ENCODE data around the gene SBK2.
"Not testable (repeated sequence)": the region's sequence is repeated elsewhere in the genome, so short reads cannot be mapped to it uniquely, and the experiment has no call there.

The SBK2 gene

GRCh38 chr19:55535965-55536350 is 975 bp downstream of the SBK2 start:
- no peak for DNase-seq (ENCODE audit: low spot score)

DNA sequence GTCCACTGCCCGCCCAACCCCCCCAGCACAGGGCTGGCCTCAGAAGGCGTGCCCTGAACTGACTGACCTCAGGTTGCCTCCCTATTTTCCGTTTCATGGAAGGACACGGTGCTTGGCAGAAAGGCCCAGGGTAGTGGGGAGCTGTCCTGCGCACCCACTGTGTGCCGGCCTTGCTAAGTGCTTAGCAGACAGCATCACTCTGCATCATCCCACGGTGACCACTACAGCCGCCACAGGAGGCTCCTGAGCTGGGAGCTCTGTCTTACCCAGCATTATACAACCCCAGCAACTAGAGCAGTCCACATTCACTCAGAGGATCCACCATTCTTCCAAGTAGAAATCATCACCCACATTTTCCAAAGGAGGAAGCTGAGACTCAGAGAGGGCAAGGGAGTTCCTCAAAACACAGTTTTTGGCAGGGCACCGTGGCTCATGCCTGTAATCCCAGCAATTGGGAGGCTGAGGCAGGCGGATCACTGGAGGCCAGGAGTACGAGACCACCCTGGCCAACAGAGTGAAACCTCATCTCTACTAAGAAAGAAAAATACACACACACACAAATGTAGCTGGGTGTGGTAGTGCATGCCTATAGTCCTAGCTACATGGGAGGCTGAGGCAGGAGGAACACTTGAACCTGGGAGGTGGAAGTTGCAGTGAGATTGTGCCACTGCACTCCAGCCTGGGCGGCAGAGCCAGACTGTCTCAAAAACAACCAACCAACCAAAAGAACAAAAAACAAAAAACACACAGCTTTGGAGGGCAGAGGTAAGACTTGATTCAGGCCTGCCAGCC is 1.6 kb downstream of the SBK2 start:
- no peak for DNase-seq (ENCODE audit: low spot score)

DNA sequence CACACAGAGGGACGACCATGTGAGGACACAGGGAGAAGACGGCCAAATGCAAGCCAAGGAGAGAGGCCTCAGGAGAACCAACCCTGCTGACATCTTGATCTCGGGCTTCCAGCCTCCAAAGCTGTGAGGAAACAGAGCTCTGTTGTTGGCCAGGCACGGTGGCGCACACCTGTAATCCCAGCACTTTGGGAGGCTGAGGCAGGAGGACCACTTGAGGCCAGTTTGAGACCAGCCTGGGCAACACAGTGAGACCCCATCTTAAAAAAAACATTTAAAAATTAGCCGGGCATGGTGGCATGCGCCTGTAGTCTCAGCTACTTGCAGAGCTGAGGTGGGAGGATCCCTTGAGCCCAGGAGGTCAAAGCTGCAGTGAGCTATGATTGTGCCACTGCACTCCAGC is 2.7 kb downstream of the SBK2 start:
- DNase-seq (ENCODE audit: low spot score) = not testable (repeated sequence)

DNA sequence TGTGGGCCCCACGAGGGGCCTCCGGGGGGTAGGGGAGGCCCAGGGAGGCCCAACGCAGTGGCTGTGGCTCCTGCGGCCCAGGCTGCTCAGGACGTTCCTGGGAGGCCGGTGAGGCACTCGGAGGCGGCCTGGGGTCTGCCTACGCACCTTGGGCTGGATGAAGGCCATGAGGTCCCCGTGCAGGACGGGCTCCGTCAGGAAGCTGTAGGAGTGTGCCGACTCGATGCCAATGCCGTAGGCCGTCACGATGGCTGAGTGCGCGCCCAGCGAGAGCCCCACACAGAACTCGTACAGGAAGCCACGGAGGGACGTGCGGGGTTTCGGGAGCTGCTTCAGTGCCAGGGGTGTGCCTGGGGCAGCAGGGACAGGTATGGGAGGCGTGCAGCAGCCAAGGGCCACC is 5.9 kb downstream of the SBK2 start:
- DNase-seq (ENCODE audit: low spot score) = no peak

GRCh38 chr19:55529636-55530234 is 7.2 kb downstream of the SBK2 start:
- no peak for DNase-seq (ENCODE audit: low spot score)

DNA sequence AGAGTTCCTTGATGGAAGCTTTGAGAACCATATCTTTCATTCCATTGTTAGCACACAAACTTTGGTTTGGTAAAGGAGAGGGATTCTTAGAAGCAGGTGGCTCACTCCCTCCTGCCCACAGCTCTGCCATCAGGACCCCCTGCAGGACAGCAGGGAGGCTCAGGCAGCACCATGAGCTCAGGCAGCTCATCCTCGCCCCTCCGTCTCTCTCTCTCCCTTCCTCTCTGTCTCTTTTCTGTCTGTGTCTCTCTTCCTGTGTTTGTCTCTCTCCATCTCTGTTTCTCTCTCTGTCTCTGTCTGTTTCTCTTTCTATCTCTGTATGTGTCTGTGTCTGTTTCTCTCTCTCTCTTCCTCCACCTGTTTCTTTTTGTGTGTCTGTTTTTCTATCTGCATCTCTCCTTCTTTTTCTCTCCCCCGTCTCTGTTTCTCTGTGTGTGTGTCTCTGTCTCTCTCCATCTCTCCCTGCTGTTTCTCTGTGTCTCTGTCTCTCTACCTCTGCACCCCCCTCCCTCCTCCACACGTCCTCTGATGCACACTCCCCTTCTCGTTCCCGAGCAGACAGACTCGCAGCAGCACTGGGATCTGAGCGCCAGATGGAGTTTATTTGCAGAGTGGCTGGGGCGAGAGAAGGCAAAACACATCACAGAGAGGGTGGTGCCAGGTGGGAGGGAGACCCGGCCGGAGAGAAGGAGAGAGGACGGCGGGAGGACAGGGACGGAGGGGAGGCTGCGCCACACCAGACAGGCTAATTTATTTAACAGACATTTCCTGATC is 8.7 kb downstream of the SBK2 start:
- no peak for DNase-seq (ENCODE audit: low spot score)

GRCh38 chr19:55527197-55528029 is 9.5 kb downstream of the SBK2 start:
- DNase-seq (ENCODE audit: low spot score) = no peak

DNA sequence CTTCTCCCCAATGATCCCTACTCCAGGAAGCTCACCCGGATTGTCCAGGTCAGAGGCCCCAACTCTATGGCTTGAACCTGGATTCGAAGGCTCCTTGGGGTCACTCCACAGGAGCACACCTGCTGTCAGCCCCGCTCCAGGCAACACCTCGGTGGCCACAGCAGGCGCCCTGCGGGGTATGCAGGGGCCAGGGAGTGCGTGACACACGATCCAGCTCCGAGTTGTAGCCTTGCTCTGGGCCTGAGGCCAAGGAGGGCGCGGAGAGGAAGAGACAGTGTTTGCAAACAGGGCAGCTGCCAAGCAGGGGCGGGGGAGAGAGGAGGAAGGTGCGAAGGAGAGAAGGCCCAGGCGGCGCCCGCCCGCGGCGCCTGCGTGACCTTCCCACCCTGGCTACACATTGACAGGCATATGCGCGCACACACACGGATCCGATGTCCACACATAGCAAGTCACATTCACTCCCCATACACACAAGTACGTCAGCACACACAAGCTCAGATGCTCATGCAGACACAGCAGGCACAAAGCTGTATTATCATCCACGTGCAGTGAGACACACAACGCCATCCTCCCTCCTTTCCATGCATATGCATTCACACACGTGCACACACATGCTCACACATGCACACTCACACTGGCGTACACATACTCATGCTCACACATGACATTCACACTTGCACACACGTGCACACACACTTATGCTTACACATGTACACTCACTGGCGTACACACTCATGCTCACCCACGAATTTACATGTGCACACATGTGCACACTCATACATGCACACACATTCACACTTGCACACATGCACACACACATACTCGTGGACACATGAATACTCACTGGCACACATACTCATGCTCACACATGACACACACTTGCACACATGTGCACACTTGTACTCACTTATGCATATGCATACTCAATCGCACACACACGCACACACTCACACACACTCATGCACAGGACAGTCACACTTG is 10.4 kb downstream of the SBK2 start:
- DNase-seq (ENCODE audit: low spot score) = peak; percentile 57

DNA sequence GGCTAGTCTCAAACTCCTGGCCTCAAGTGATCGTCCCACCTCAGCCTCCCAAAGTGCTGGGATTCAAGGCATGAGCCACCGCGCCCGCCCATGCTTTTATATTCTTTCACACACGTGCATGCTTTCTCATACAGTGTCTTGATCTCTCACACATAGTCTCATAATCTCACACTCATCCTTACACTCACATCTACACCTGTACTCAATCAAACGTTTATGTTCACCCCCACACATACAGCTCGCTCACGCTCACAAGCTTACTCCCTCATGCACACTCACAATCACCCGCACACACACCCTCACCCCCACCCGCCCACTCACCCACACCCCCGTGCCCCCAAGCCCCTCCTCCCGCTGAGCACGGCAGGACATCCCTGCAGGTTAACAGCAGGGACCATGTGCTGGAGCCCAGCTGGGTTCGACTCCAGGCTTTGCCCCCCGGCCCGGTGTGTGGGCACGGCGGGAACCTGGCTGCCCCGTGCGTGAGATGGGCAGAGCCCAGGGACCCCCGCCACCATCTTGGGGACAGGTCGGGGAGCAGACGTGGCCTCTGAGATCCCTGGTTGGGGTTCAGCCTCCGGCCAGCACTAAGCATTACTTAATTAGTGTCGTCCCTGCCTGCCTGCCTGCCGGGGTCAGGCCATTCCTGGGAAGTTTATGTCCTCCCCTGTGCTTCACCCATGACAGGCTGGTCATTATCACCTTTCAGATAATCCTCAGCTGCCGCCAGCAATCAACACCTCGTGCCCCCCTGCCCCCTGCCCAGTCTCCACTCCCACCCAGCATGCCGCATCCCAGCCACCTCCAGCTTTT is 11.4 kb downstream of the SBK2 start:
- no peak for DNase-seq (ENCODE audit: low spot score)

- DNase-seq (ENCODE audit: low spot score) = no peak
Measured at GRCh38 chr19:55520691-55521292, 16.1 kb downstream of the SBK2 start.

- DNase-seq (ENCODE audit: low spot score) = peak; percentile 54
Measured at GRCh38 chr19:55519451-55520311, 17.3 kb downstream of the SBK2 start.

DNA sequence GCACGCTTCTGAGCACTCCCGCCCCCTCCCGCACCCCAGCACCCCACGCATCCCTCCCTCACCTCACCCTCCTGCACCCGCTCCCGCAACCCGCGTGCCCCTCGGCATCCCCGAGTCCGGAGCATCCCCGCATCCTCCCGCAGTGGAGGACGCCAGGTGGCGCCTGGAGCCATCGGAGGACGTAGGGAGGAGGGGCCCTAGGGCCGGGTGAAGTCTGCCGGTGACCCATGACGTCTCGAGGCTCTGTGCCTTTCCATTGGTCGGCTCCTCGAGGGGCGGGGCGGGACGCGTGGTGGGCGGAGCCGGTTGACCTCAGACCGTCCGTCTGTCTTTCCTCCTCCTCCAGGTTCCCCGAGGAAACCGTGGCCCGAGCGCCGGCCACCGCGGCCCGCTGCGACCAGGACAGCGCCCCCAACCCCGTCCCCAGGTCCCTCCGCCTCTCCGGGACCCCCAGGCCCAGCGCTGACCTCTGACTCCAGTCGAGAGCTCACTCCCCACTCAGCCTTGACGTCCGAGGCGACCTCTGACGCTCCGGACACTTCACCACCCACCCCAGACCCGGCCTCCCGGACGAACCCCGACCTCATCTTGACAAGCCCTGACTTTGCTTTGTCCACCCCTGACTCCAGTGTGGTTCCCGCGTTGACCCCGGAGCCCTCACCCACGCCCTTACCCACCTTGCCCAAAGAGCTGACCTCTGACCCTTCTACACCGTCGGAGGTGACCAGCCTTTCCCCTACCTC is 19.9 kb downstream of the SBK2 start:
- DNase-seq (ENCODE audit: low spot score) = peak; percentile 100

- no peak for DNase-seq (ENCODE audit: low spot score)
Measured at GRCh38 chr19:55508120-55508519, 28.8 kb downstream of the SBK2 start.

DNA sequence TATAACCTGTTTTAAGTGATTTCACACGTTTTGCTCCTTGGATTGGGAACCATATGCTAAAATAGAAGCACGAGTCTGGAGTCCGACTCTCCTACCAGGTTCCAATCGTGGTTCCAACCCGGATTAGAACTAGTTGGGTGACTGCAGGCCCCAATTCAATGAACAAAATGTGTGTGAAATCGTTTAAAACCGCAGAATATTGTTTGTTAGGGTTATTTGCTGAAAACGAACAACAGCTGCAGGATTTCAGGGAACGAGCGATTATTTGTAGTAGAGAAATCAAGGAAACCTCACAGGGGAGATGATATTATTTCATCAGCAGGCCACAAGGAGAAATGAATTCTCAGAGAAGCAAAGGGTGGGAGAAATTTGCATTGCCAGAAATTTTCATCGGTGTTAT is 32.0 kb downstream of the SBK2 start:
- no peak for DNase-seq (ENCODE audit: low spot score)

DNA sequence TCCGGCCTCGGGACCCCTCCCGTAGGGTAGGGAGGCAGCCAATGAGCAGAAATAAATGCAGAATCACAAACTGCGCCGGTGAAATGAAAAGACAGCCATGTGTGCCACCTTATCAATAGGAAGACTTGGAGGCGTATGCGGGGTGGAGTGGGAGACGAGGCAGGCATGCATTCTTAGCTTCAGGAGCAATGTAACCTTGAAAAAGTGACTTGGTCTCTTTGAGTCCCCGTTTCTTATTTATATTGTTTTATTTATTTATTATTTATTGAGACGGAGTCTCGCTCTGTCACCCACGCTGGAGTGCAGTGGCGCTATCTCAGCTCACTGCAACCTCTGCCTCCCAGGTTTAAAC is 32.7 kb downstream of the SBK2 start:
- no peak for DNase-seq (ENCODE audit: low spot score)

DNA sequence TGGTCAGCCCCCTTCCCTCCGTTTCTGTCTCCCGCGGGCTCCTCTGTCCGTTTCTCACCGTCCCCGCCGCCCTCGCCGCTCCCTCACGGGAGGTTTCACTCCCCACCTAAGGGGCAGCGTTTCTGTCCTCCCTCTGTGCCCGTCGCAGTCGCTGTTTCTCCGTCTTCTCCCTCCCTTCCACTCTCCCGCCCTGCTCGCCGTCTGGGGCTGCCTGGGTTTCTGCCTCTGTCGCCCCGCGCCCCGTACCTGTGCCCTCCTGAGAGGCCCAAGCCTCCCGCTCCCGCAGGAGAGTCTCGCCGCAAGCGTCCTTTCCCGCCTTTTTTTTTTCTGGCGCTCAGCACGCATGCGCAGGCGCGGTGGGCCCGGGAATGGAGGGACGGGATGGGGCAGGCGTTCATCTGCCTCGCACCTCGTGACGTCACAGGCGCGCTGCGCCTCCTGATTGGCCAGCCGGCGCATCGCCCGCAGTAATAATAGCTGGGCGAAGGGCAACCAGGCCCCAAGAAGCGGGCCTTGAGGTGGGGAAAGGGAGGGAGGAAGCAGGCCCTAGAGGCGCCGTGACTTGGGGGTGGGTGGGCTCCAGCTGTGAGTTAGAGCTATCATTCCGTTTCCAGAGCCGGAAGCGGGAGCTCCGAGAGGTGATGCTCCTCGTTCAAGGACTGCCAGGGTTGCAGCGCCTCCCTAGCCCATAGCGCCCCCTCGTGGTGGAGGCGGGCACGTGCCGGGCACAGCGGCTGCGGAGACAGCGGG is 33.3 kb downstream of the SBK2 start:
- peak; percentile 99 for DNase-seq (ENCODE audit: low spot score)

DNA sequence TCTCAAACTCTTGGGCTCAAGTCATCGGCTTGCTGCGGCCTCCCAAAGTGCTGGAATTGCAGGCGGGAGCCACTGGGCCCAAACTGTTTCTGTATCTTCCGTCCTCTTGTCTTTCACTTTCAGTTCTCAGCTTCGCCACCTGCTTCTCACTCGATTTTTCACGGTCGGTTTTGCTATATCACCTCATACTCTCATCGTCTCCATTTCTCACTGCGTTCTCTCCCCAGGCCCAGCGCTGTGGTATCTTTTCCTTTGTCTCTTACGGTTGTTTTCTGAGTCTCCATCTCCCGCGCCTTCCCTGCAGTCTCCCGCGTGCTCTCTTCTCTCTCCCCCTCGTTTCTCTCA is 33.8 kb downstream of the SBK2 start:
- DNase-seq (ENCODE audit: low spot score) = no peak
